ENCODE results near the gene ROBO1. TPM values are rescaled to one million over a fixed set of nuclear protein-coding genes. Genes with fewer than 3 reads are reported as not detected.
A peak's percentile ranks its signal among the peaks of the same experiment; 100 is the strongest.

Gene ROBO1
- total and polyA plus RNA-seq, 2 of the 13 experiments (the other 11 are each of a cell fraction or from before 2014, with no cell fraction given), result 52.2 to 71.0 TPM

- intact Hi-C loops (cut with micrococcal nuclease; ENCODE audit: unreplicated experiment), result no loop called here
- H4K20me1 ChIP-seq (ENCODE audit: insufficient read depth, low read length), result no peaks in the 10 kb centered on the region
- ATAC-seq (peak; percentile 53; the same call in 2 of the 3 replicates), FAIRE-seq (no peak), DNase-seq (ENCODE audit: low spot score) (peak; percentile 30)
- H2AFZ ChIP-seq (ENCODE audit: low read length), result no peak overlapping the region
- TF ChIP-seq HNF4G (IDR thresholded peaks at IDR 0.05; ENCODE audit: borderline replicate concordance, low read depth, low read length) (peak; percentile 67; the same call in 1 of the 2 replicates), HNF4G (CRISPR knock-in tag; IDR thresholded peaks at IDR 0.05; ENCODE audit: borderline replicate concordance, low read depth) (no peak), ZNF331 (CRISPR knock-in tag; IDR thresholded peaks at IDR 0.05) (no peak), ZZZ3 (CRISPR knock-in tag; IDR thresholded peaks at IDR 0.05; ENCODE audit: borderline replicate concordance) (no peak), ZNF512B (CRISPR knock-in tag; IDR thresholded peaks at IDR 0.05; ENCODE audit: borderline replicate concordance) (no peak), HNF4A (CRISPR knock-in tag; IDR thresholded peaks at IDR 0.05) (peak; percentile 73)
- H3K9me3 ChIP-seq (ENCODE audit: low read length), result no peaks in the 10 kb centered on the region
- H3K9ac ChIP-seq (ENCODE audit: insufficient read depth, low read depth, low read length), result no peak overlapping the region
- H3K4me1 ChIP-seq (ENCODE audit: insufficient read depth, low read length), result 0 out of 2 replicates have a peak, but pooled peaks cover 8% of the 10 kb centered on the region
- no peaks in the 10 kb centered on the region for H3K36me3 ChIP-seq (replicated peaks in 1 of 2; ENCODE audit: control insufficient read depth in 1 of 2, insufficient read depth in 2 of 2, low read length in 2 of 2)
- in situ Hi-C loops (cut with HindIII; ENCODE audit: extremely low pct_ligation_motif_present, low pct_unique_long_range_greater_than_20kb), result no loop called here
- no peaks in the 10 kb centered on the region for H3K27me3 ChIP-seq (ENCODE audit: control insufficient read depth in 1 of 2, insufficient read depth in 2 of 2, low read length in 2 of 2)
- no peak overlapping the region for H3K4me3 ChIP-seq (replicated peaks in 1 of 3; ENCODE audit: insufficient read depth in 1 of 3, low read depth in 2 of 3, low read length in 3 of 3)
- H3K27ac ChIP-seq (ENCODE audit: extremely low read length, insufficient read depth, low read length), result no peak overlapping the region
- no peaks in the 10 kb centered on the region for H3K79me2 ChIP-seq (ENCODE audit: insufficient read depth, low read length)
- no peak overlapping the region for H3K4me2 ChIP-seq (ENCODE audit: low read depth, low read length)
- 18% methylated on average over 7 of the region's 7 CpGs for WGBS (ENCODE audit: low lambda C conversion rate)
- ChIA-PET POLR2A (no interaction called here), CTCF (ENCODE audit: low intra/inter-chr PET ratio, low total read pairs) (no interaction called here)
- no TSS peak for BruUV-seq (replicated peaks)
These were observed 450.0 kb downstream of the ROBO1 start for GRCh38 chr3:79317551-79318518.
